Measurements from ENCODE around the gene CHPT1.

CHPT1 gene

DNA sequence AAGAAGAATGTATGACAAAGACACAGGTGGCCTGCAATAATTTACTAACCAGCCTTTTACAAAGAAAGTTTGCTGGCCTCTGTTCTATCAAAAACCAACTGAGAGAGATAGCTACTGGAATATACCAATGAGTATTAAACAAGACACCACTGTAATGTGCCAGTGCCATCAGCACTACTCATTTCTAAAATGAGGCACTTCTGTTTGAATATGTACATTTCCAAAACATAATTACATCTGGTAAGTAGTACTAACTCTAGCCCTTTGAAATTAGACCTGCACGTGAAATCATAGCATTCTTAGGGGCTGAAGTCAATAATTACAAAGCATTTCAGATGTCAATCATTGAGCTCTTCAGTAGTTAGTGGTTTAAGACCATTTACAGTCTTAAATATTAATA lies 48.8 kb downstream of the CHPT1 start:
- Histone ChIP-seq H2BK12ac (ENCODE audit: low read length) (no peak overlapping the region), H3K9me3 (replicated peaks in 1 of 2; ENCODE audit: control insufficient read depth in 2 of 2, insufficient read depth in 1 of 2, low read depth in 1 of 2, low read length in 2 of 2) (no peaks in the 10 kb centered on the region), H3K14ac (ENCODE audit: low read length) (no peak overlapping the region), H3K4me1 (ENCODE audit: control insufficient read depth in 2 of 2, insufficient read depth in 1 of 2, low read depth in 1 of 2, low read length in 2 of 2) (no peaks in the 10 kb centered on the region), H3K23ac (ENCODE audit: low read depth, low read length, poor library complexity) (no peak overlapping the region), H3K27me3 (ENCODE audit: control insufficient read depth in 3 of 3, insufficient read depth in 3 of 3, low read depth in 1 of 3, low read length in 3 of 3) (peaks cover 0 to 1% (median 0%) of the 10 kb centered on the region in 3 experiments), H2BK15ac (ENCODE audit: low read length) (no peak overlapping the region), H2BK5ac (ENCODE audit: low read length) (no peak overlapping the region), H3K27ac (replicated peaks; ENCODE audit: low read length) (no peak overlapping the region), H4K91ac (ENCODE audit: low read depth, low read length, poor library complexity) (no peak overlapping the region), H3K4ac (ENCODE audit: low read length) (no peak overlapping the region), H3K4me2 (ENCODE audit: insufficient read depth, low read length, poor library complexity, severe bottlenecking) (no peak overlapping the region), H3K18ac (ENCODE audit: low read length) (no peak overlapping the region), H2AFZ (ENCODE audit: low read length) (no peak overlapping the region), H3K9ac (ENCODE audit: low read depth, low read length, poor library complexity) (no peak overlapping the region), H3K4me3 (ENCODE audit: low read length in 2 of 2) (no peak overlapping the region), H2BK120ac (ENCODE audit: low read depth, low read length) (no peak overlapping the region), H3K36me3 (replicated peaks in 1 of 2; ENCODE audit: control insufficient read depth in 2 of 2, insufficient read depth in 2 of 2, low read length in 2 of 2) (peaks cover 1 to 27% of the 10 kb centered on the region in 2 donors), H4K8ac (ENCODE audit: low read depth, low read length) (no peak overlapping the region), H3K79me1 (ENCODE audit: low read depth, low read length) (no peaks in the 10 kb centered on the region), H2AK5ac (ENCODE audit: low read depth, low read length) (no peak overlapping the region)
- no CpG with 5 or more reads among the region's 1 CpG for WGBS, 2 donors (ENCODE audit: extremely low coverage in 2 of 2, insufficient read length in 2 of 2, insufficient replicate concordance in 1 of 2)
- no peak for DNase-seq (ENCODE audit: low spot score)

- Histone ChIP-seq H3K79me1 (ENCODE audit: low read depth, low read length) (no peaks in the 10 kb centered on the region), H2AK5ac (ENCODE audit: low read depth, low read length) (no peak overlapping the region), H3K27me3 (ENCODE audit: control insufficient read depth in 3 of 3, insufficient read depth in 3 of 3, low read depth in 1 of 3, low read length in 3 of 3) (peaks cover 0 to 1% (median 0%) of the 10 kb centered on the region in 3 experiments), H3K18ac (ENCODE audit: low read length) (no peak overlapping the region), H4K91ac (ENCODE audit: low read depth, low read length, poor library complexity) (no peak overlapping the region), H3K27ac (replicated peaks; ENCODE audit: low read length) (no peak overlapping the region), H3K4ac (ENCODE audit: low read length) (no peak overlapping the region), H3K4me3 (ENCODE audit: low read length in 2 of 2) (no peak overlapping the region), H3K4me1 (ENCODE audit: control insufficient read depth in 2 of 2, insufficient read depth in 1 of 2, low read depth in 1 of 2, low read length in 2 of 2) (no peaks in the 10 kb centered on the region), H3K14ac (ENCODE audit: low read length) (no peak overlapping the region), H3K9ac (ENCODE audit: low read depth, low read length, poor library complexity) (no peak overlapping the region), H3K36me3 (replicated peaks in 1 of 2; ENCODE audit: control insufficient read depth in 2 of 2, insufficient read depth in 2 of 2, low read length in 2 of 2) (peaks cover 1 to 28% of the 10 kb centered on the region in 2 donors), H2BK15ac (ENCODE audit: low read length) (no peak overlapping the region), H2BK12ac (ENCODE audit: low read length) (no peak overlapping the region), H3K9me3 (replicated peaks in 1 of 2; ENCODE audit: control insufficient read depth in 2 of 2, insufficient read depth in 1 of 2, low read depth in 1 of 2, low read length in 2 of 2) (no peaks in the 10 kb centered on the region), H3K23ac (ENCODE audit: low read depth, low read length, poor library complexity) (no peak overlapping the region), H4K8ac (ENCODE audit: low read depth, low read length) (no peak overlapping the region), H2AFZ (ENCODE audit: low read length) (no peak overlapping the region), H2BK5ac (ENCODE audit: low read length) (no peak overlapping the region), H2BK120ac (ENCODE audit: low read depth, low read length) (no peak overlapping the region), H3K4me2 (ENCODE audit: insufficient read depth, low read length, poor library complexity, severe bottlenecking) (no peak overlapping the region)
- WGBS, 2 donors (ENCODE audit: extremely low coverage in 2 of 2, insufficient read length in 2 of 2, insufficient replicate concordance in 1 of 2), result no CpG with 5 or more reads among the region's 1 CpG
- DNase-seq (ENCODE audit: low spot score), result no peak
These were observed 49.2 kb downstream of the CHPT1 start for GRCh38 chr12:101746661-101747060.

DNA sequence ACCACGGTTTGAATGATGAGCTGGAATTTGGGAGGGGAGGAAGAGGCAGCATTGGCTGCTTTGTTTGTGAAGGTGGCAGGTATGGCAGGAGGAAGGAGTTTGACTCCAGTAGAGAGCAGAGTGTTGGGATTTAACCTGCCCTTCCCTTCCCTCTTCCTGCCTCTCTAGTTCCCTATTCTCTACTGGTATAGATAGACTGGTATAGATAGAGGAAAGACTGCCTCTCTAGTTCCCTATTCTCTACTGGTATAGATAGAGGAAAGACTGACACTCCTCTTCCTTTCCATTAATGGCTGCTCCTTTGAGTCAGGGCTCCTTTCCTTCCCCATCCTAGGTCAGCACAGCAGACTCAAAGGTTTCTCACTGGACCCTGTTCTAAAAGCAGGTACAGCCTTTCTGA lies 50.3 kb downstream of the CHPT1 start:
- no peak overlapping the region for H3K4ac ChIP-seq (ENCODE audit: low read length)
- no peak overlapping the region for H2BK5ac ChIP-seq (ENCODE audit: low read length)
- H2AFZ ChIP-seq (ENCODE audit: low read length), result no peak overlapping the region
- H3K14ac ChIP-seq (ENCODE audit: low read length), result no peak overlapping the region
- H3K79me1 ChIP-seq (ENCODE audit: low read depth, low read length), result no peaks in the 10 kb centered on the region
- H3K36me3 ChIP-seq (replicated peaks in 1 of 2; ENCODE audit: control insufficient read depth in 2 of 2, insufficient read depth in 2 of 2, low read length in 2 of 2), result peaks cover 1 to 28% of the 10 kb centered on the region in 2 donors
- no peak overlapping the region for H3K9ac ChIP-seq (ENCODE audit: low read depth, low read length, poor library complexity)
- no peak overlapping the region for H2AK5ac ChIP-seq (ENCODE audit: low read depth, low read length)
- H3K18ac ChIP-seq (ENCODE audit: low read length), result no peak overlapping the region
- H2BK120ac ChIP-seq (ENCODE audit: low read depth, low read length), result no peak overlapping the region
- H3K4me3 ChIP-seq (ENCODE audit: low read length in 2 of 2), result no peak overlapping the region
- H3K23ac ChIP-seq (ENCODE audit: low read depth, low read length, poor library complexity), result no peak overlapping the region
- no peak overlapping the region for H2BK12ac ChIP-seq (ENCODE audit: low read length)
- no peak overlapping the region for H2BK15ac ChIP-seq (ENCODE audit: low read length)
- H3K4me1 ChIP-seq (ENCODE audit: control insufficient read depth in 2 of 2, insufficient read depth in 1 of 2, low read depth in 1 of 2, low read length in 2 of 2), result no peaks in the 10 kb centered on the region
- H3K9me3 ChIP-seq (replicated peaks in 1 of 2; ENCODE audit: control insufficient read depth in 2 of 2, insufficient read depth in 1 of 2, low read depth in 1 of 2, low read length in 2 of 2), result no peaks in the 10 kb centered on the region
- H4K91ac ChIP-seq (ENCODE audit: low read depth, low read length, poor library complexity), result no peak overlapping the region
- no peak overlapping the region for H4K8ac ChIP-seq (ENCODE audit: low read depth, low read length)
- H3K27me3 ChIP-seq (ENCODE audit: control insufficient read depth in 3 of 3, insufficient read depth in 3 of 3, low read depth in 1 of 3, low read length in 3 of 3), result peaks cover 0 to 1% (median 0%) of the 10 kb centered on the region in 3 experiments
- WGBS, 2 donors (ENCODE audit: extremely low coverage in 2 of 2, insufficient read length in 2 of 2, insufficient replicate concordance in 1 of 2), result no CpG with 5 or more reads among the region's 1 CpG
- no peak overlapping the region for H3K27ac ChIP-seq (replicated peaks; ENCODE audit: low read length)
- no peak overlapping the region for H3K4me2 ChIP-seq (ENCODE audit: insufficient read depth, low read length, poor library complexity, severe bottlenecking)
- no peak for DNase-seq (ENCODE audit: low spot score)

DNA sequence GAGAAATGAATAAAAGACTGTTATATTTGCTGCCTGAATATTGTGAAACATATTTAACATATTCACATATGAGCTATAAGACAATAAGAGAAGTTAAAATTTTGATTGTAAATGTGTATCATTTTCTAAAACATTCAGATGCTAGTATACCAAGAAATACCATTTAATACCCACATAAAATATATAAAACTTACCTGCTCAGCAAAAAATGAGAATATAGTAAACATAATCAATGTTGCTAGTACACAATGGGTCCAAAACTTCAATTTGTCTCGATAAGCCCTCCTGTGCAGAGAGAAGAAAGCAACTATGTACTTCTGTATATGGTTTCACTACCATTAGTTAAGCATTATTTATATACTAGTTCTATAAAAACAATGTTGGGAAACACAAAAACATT lies 51.5 kb downstream of the CHPT1 start:
- peaks cover 1 to 24% of the 10 kb centered on the region in 2 donors for H3K36me3 ChIP-seq (replicated peaks in 1 of 2; ENCODE audit: control insufficient read depth in 2 of 2, insufficient read depth in 2 of 2, low read length in 2 of 2)
- H4K8ac ChIP-seq (ENCODE audit: low read depth, low read length), result no peak overlapping the region
- H3K14ac ChIP-seq (ENCODE audit: low read length), result no peak overlapping the region
- H4K91ac ChIP-seq (ENCODE audit: low read depth, low read length, poor library complexity), result no peak overlapping the region
- no peak overlapping the region for H3K4ac ChIP-seq (ENCODE audit: low read length)
- WGBS, 2 donors (ENCODE audit: extremely low coverage in 2 of 2, insufficient read length in 2 of 2, insufficient replicate concordance in 1 of 2), result no CpG with 5 or more reads among the region's 1 CpG
- no peak overlapping the region for H3K23ac ChIP-seq (ENCODE audit: low read depth, low read length, poor library complexity)
- H2AK5ac ChIP-seq (ENCODE audit: low read depth, low read length), result no peak overlapping the region
- H2BK15ac ChIP-seq (ENCODE audit: low read length), result no peak overlapping the region
- no peak overlapping the region for H2BK12ac ChIP-seq (ENCODE audit: low read length)
- H3K79me1 ChIP-seq (ENCODE audit: low read depth, low read length), result no peaks in the 10 kb centered on the region
- H3K4me1 ChIP-seq (ENCODE audit: control insufficient read depth in 2 of 2, insufficient read depth in 1 of 2, low read depth in 1 of 2, low read length in 2 of 2), result no peaks in the 10 kb centered on the region
- H3K9ac ChIP-seq (ENCODE audit: low read depth, low read length, poor library complexity), result no peak overlapping the region
- H3K9me3 ChIP-seq (replicated peaks in 1 of 2; ENCODE audit: control insufficient read depth in 2 of 2, insufficient read depth in 1 of 2, low read depth in 1 of 2, low read length in 2 of 2), result no peaks in the 10 kb centered on the region
- no peak overlapping the region for H3K4me3 ChIP-seq (ENCODE audit: low read length in 2 of 2)
- no peak overlapping the region for H2BK5ac ChIP-seq (ENCODE audit: low read length)
- H2BK120ac ChIP-seq (ENCODE audit: low read depth, low read length), result no peak overlapping the region
- no peak overlapping the region for H3K18ac ChIP-seq (ENCODE audit: low read length)
- peaks cover 0 to 1% (median 0%) of the 10 kb centered on the region in 3 experiments for H3K27me3 ChIP-seq (ENCODE audit: control insufficient read depth in 3 of 3, insufficient read depth in 3 of 3, low read depth in 1 of 3, low read length in 3 of 3)
- no peak overlapping the region for H3K4me2 ChIP-seq (ENCODE audit: insufficient read depth, low read length, poor library complexity, severe bottlenecking)
- H2AFZ ChIP-seq (ENCODE audit: low read length), result no peak overlapping the region
- no peak overlapping the region for H3K27ac ChIP-seq (replicated peaks; ENCODE audit: low read length)
- no peak for DNase-seq (ENCODE audit: low spot score)

Measured in neuronal stem cell (in vitro differentiated cells).